Tibial nerve (tissue), 4 donors: Measurements from ENCODE around the gene KDM8. TPM values are rescaled to one million over a fixed set of nuclear protein-coding genes. Genes with fewer than 3 reads are reported as not detected.

Source experiments
- DNase-seq, 2 donors: peaks; one replicate each; pipeline ENCODE4 v3.0.0-alpha.2; 2019; ENCODE audit warnings: low spot score in 2 of 2
- H3K27ac ChIP-seq, 4 donors: fragments of 200-600 bp; sonication (generic) in 3 of 4; one replicate each; pipeline ENCODE4 v1.5.1; 2017 to 2019; ENCODE audit warnings: mild to moderate bottlenecking in 1 of 4
- H3K27me3 ChIP-seq, 2 donors: fragments of 200-600 bp; sonication (generic) in 1 of 2; one replicate each; pipeline versions ENCODE4 v1.5.1 to v1.6.0; 2017 to 2019
- H3K36me3 ChIP-seq, 3 donors: fragments of 200-600 bp; sonication (generic); one replicate each; pipeline ENCODE4 v1.5.1; 2018 to 2019
- H3K4me1 ChIP-seq, 4 donors: fragments of 200-600 bp; sonication (generic) in 3 of 4; one replicate each; pipeline ENCODE4 v1.5.1; 2017 to 2019
- H3K4me3 ChIP-seq, 4 donors: fragments of 200-600 bp; sonication (generic) in 3 of 4; one replicate each; pipeline ENCODE4 v1.5.1; 2017 to 2019; ENCODE audit warnings: mild to moderate bottlenecking in 1 of 4, moderate library complexity in 1 of 4
- H3K9me3 ChIP-seq, 4 donors: fragments of 200-600 bp; sonication (generic) in 3 of 4; one replicate each; pipeline ENCODE4 v1.5.1; 2017 to 2019
- EP300 ChIP-seq, 2 donors: sonication (generic); formaldehyde crosslinking; IDR thresholded peaks; one replicate each; pipeline ENCODE4 v1.6.1; 2017; ENCODE audit warnings: antibody characterized with exemption in 2 of 2, mild to moderate bottlenecking in 1 of 2
- POLR2A ChIP-seq, 2 donors: fragments of 450-650 bp; IDR thresholded peaks; one replicate each; pipeline ENCODE4 v1.6.1; 2017; ENCODE audit warnings: antibody characterized with exemption in 2 of 2, mild to moderate bottlenecking in 2 of 2, moderate library complexity in 2 of 2
- WGBS, 2 donors: methylation state at CpG; one replicate each; pipeline ENCODE4 v1.1.5; 2018; 5-methylcytosine and 5-hydroxymethylcytosine counted together
- total RNA-seq, 4 donors: library from RNA; depleted of rRNA; stranded (reverse); fragments of >200 nt; gene quantifications; one replicate each; pipeline ENCODE4 v1.1.0, GENCODE V29; 2016
- TF ChIP-seq, protein P1 (sequence below), 5 experiments: fragments of 200-600 bp in 3 of 5; fragments of 450-650 bp in 2 of 5; sonication (generic) in 3 of 5; IDR thresholded peaks; one replicate each; pipeline ENCODE4 v1.5.1; 2016 to 2019; ENCODE audit warnings: antibody characterized with exemption in 5 of 5, mild to moderate bottlenecking in 3 of 5, moderate library complexity in 2 of 5

The KDM8 gene
- total RNA-seq, 4 donors from 2014 or later: 2.3 to 7.6 (median 4.8) TPM

DNA sequence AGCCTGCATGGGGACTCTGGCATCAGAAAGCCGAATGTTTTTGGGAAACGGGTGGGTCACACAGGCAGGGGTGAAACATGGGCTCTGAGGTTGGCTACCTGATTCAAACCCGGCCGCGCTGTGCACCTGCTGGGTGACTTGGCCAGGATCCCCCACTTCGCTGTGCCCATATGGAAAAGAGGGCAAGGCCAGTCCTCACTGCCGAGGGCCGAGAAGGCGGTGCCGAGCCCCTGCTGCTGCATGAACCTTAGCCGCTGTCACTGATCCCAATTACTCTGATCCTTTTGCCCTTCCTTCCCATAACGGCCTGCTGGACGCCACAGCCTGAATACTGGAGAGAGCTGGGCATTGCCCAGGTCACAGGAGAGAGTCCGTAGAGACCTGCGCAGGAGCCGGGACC, 17.7 kb downstream of the KDM8 start:
- TF ChIP-seq POLR2A (IDR thresholded peaks at IDR 0.05): no peak
- no peak for TF ChIP-seq EP300 (IDR thresholded peaks at IDR 0.05)
- TF ChIP-seq, protein P1, sequence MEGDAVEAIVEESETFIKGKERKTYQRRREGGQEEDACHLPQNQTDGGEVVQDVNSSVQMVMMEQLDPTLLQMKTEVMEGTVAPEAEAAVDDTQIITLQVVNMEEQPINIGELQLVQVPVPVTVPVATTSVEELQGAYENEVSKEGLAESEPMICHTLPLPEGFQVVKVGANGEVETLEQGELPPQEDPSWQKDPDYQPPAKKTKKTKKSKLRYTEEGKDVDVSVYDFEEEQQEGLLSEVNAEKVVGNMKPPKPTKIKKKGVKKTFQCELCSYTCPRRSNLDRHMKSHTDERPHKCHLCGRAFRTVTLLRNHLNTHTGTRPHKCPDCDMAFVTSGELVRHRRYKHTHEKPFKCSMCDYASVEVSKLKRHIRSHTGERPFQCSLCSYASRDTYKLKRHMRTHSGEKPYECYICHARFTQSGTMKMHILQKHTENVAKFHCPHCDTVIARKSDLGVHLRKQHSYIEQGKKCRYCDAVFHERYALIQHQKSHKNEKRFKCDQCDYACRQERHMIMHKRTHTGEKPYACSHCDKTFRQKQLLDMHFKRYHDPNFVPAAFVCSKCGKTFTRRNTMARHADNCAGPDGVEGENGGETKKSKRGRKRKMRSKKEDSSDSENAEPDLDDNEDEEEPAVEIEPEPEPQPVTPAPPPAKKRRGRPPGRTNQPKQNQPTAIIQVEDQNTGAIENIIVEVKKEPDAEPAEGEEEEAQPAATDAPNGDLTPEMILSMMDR (IDR thresholded peaks at IDR 0.05): no peak
- 93 to 95% methylated on average over 11 to 16 of the region's 16 CpGs for WGBS, 2 donors
- Histone ChIP-seq H3K27me3 (no peaks in the 10 kb centered on the region), H3K4me3 (no peak overlapping the region), H3K4me1 (peaks cover 0 to 12% (median 0%) of the 10 kb centered on the region in 4 donors), H3K36me3 (peaks cover 0 to 77% (median 0%) of the 10 kb centered on the region in 3 donors), H3K9me3 (no peaks in the 10 kb centered on the region), H3K27ac (no peak overlapping the region)
- no peak for DNase-seq

DNA sequence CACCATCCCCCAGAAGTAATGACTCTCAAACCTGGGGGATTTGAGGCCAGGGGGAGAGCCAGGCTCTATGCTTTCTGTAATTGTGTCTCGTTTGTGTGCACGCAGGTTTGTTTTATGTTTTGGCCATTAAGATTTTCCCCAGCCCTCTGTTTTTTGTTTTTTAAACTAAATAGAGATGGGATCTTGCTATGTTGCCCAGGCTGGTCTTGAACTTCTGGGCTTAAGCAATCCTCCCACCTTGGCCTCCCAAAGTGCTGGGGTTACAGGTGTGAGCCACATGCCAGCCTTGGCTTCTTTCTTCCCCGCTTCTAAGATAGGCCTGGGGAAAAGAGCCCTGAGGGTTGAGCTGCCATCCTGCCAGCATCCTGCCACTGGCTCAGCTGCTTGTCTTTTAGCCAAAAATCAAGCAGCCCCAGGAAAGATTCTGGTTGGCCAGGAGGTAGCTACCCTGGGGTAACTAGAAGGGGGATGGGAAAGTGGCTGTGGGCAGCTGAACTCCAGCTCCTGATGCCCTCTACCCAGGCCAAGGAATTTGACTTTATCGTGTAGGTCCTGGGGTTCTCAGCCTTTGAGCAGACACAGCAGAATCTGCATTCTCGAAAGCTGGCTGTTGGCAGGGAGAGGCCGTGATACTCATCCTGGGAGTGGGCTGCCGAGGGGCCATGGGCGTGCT, 18.4 kb downstream of the KDM8 start:
- no peak for TF ChIP-seq POLR2A (IDR thresholded peaks at IDR 0.05)
- no peak for TF ChIP-seq EP300 (IDR thresholded peaks at IDR 0.05)
- TF ChIP-seq, protein P1 (IDR thresholded peaks at IDR 0.05): no peak
- Histone ChIP-seq H3K36me3 (peaks cover 0 to 77% (median 0%) of the 10 kb centered on the region in 3 donors), H3K4me3 (no peak overlapping the region), H3K27ac (no peak overlapping the region), H3K9me3 (no peaks in the 10 kb centered on the region), H3K4me1 (peaks cover 0 to 12% (median 0%) of the 10 kb centered on the region in 4 donors), H3K27me3 (no peaks in the 10 kb centered on the region)
- 72 to 89% methylated on average over 8 of the region's 8 CpGs for WGBS, 2 donors
- DNase-seq: no peak

DNA sequence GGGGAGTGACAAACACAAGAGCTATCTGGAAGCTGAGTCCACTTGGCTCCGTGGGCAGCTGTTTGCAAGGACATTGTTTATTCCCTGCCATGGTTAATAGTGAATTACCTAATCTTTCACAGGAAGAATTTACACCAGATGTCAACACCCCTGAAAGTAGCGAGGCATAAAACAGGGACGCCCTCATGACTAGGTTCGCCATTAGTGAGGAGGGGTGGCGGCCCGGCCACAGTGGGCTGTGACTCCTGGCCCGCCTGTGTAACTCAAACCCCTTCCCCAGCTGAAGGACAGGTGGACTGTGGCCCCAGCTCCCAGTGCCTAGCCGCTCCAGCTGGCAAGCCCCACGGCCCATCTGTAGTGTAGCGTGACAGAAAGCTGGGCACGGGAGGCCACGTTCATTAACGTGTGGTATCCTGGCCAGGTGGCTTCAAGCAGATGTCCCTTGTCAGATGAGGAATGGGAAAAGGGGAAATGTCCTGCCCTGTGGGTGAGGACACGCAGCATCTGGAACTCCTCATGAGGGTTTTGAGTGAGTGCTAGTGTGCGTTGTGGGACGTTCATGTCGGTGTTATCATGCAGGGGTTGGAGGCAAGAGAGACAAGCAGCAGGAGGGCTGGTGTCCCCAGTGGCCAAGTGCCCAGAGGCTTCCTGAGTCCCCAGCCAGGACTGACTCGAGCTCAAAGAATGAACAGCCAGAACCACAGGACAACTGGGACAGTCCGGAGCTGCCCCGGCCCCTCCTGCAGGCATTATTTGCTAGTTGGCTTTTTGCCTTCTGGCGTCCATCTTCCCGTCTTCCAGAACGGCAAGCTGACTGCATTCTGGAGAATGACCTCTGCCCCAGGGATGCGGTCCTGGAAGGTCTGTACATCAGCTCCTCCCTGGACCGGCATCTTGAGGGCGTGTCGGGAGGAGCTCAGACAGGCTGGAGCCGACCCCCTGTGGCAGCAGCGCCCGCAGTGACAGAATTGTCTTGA, 19.2 kb downstream of the KDM8 start:
- TF ChIP-seq EP300 (IDR thresholded peaks at IDR 0.05) (no peak), POLR2A (IDR thresholded peaks at IDR 0.05) (no peak)
- TF ChIP-seq, protein P1 (IDR thresholded peaks at IDR 0.05): no peak
- peaks cover 0 to 12% (median 0%) of the 10 kb centered on the region in 4 donors for H3K4me1 ChIP-seq
- H3K36me3 ChIP-seq: peaks cover 0 to 80% (median 0%) of the 10 kb centered on the region in 3 donors
- DNase-seq: no peak
- WGBS, 2 donors: 61 to 62% methylated on average over 29 of the region's 30 CpGs
- peak overlapping the region in 3 of 4 donors; percentile 8 to 34 (median 17) for H3K27ac ChIP-seq
- H3K4me3 ChIP-seq: no peak overlapping the region
- H3K27me3 ChIP-seq: no peaks in the 10 kb centered on the region
- H3K9me3 ChIP-seq: no peaks in the 10 kb centered on the region

DNA sequence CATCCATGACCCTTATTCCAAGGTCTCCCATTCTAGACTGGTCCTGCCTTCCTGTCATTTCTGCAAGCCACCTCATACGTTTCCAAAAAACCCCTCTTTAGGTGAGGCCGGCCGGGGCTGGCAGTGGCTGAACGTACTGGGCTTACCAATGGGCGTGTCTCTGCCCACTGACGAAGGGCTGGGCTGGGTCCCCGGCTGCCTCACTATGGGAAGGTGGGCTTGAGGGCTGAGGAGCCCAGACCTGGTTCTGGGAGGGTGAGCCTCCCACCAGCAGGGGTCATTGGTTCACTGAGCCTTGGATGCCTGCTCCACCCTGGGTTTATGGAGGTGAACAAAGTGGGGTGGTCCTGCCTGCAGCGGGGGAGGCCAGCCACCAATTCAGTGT, 19.9 kb downstream of the KDM8 start:
- Histone ChIP-seq H3K4me3 (no peak overlapping the region), H3K27me3 (no peaks in the 10 kb centered on the region), H3K9me3 (no peaks in the 10 kb centered on the region), H3K27ac (no peak overlapping the region), H3K36me3 (peaks cover 0 to 78% (median 0%) of the 10 kb centered on the region in 3 donors), H3K4me1 (peaks cover 0 to 12% (median 0%) of the 10 kb centered on the region in 4 donors)
- WGBS, 2 donors: 66 to 70% methylated on average over 7 to 8 of the region's 8 CpGs
- DNase-seq: no peak
- TF ChIP-seq, protein P1 (IDR thresholded peaks at IDR 0.05): no peak
- TF ChIP-seq EP300 (IDR thresholded peaks at IDR 0.05): no peak
- TF ChIP-seq POLR2A (IDR thresholded peaks at IDR 0.05): no peak
